HG03280 (cell line): Measurements from ENCODE around the gene PDE4B.
A peak's percentile ranks its signal among the peaks of the same experiment; 100 is the strongest.
"Not testable (repeated sequence)": the region's sequence is repeated elsewhere in the genome, so short reads cannot be mapped to it uniquely, and the experiment has no call there.

ENCODE experiments used
- ATAC-seq: cut with Tn5 transposase; IDR thresholded peaks from one replicate; pipeline ENCODE4 v1.9.1; 2021; ENCODE audit warnings: mild to moderate bottlenecking, moderate library complexity; ENCODE audit not compliant: unreplicated experiment

The PDE4B gene

DNA sequence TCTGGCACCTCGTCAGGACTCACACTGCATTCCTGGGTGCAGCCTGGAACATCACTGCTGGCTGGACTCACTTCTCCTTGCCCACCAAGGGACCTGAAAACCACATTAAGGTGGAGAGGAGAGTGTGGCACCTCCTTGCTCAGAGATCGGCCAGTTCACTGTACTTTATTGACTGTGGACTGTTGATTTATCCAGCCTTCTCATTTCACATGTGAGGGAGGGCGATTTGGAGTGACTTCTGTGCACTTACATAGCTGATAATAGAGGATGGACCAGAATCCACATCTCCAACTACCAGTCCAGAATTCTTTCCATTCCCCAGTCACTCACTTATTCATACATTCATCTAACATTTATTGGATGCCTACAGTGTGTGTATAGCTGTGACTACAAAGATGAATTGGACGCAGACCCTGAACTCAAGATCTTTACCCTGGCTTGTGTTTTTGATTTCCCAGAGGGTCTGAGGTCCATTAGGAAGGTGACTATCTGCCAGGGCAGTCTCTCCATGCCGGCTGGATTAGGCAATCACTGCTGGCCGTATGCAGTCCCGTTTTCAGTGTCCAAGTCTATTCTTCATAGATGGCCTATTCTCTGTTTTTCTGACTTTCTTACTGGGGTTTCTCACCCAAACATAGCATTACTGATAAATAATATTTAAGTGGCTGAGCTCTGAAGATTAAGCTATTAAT is 507.7 kb downstream of the PDE4B start:
- no peak for ATAC-seq

DNA sequence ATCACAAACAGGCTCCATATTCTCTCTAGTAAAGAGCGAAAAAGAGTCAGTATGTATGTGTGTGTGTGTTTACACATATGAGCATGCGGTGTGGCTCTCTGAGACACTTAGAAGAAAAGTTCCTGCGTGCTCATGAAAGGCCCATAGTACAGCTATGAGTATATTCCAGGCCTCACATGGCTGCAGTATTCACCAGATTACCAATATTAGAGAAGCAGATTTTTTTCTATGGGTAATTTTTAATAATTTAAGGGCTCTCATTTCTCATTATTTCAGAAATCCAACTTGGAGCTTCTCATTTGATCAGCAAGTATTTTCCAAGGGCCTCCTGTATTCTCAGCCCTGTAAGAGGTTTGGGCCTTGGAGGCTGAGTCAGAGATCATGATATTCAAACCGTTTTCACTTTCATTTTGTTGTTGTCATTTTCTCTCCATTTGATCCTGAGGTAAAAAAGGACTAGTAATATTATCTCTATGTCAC is 508.3 kb downstream of the PDE4B start:
- ATAC-seq: peak; percentile 94

DNA sequence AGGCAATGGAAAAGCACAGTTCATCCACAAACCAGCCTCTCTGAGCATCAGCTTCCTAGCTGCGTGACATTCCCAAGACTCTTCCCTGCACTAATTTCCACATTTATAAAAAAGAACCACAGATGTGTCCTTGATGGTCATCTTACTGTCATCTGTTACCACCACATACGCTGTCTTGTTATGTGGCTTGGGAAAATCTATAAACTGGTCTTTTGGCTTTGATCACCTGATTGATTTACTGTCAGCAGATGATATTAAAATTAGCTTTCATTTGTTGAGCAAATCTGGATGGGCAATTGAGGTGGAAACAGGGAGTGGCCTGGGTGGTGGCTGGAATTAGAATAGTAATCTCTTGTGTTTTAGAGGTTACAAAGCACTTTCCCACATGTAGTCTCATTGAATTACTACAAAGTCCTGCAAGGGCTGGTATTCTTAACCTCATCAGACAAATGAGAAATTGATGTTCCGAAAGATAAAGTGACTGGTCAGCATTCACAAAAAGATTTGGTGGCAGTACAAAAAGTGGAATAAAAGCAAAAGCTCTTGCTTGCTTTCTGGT is 509.6 kb downstream of the PDE4B start:
- ATAC-seq: no peak

DNA sequence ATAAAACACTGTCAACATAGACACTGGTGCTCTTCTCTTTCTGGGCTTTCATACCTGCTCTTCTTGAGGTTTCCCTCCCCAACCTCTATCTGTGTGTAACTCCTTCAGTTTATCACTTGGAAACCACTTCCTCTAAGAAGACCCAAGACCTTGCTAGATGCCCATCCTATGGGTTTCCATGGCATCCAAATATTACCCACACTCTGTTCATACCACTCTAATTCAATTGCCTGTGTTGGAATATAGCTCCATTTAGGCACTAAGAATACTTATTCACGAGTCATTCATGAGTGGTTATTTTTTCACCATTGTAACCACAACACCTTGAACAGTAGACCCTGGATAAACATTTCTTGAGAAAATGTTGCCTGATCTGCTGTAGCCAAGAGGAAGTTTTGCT is 510.1 kb downstream of the PDE4B start:
- ATAC-seq: no peak

DNA sequence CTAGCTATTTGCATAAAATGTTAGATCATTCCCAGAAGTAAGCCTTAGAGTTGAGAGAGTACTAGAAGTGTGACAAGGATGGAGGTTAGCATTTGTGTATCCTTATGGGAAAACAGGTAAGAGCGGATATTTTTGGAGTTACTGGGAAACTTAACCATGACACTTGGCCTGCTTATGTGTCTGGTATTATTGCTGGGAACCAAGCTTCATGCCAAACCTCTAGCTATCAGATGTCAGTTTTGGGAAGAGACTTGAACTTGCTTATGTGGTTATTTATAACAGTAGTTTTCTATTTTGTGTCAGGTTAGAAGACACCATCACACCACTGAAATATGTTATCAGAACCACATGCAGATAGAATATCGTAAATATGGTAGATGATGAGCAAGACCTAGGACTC is 511.0 kb downstream of the PDE4B start:
- no peak for ATAC-seq

DNA sequence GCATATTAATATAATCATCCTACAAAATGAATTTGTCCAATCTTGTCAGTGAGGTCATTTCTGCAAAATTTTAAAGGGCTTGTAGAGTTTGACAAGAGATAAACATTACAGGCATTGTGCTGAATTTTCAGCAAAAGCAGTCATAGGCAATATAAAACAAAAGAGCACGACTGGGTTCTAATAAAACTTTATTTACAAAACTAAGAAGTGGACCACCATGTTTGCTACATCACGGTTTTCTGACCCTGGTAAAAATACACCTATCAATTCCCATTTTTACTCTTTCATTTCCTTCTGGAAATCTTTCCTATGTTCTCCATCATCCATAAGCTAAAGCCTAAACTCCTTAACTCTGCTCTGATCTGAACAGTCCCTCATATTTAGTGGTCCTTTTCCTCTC is 511.4 kb downstream of the PDE4B start:
- no peak for ATAC-seq

DNA sequence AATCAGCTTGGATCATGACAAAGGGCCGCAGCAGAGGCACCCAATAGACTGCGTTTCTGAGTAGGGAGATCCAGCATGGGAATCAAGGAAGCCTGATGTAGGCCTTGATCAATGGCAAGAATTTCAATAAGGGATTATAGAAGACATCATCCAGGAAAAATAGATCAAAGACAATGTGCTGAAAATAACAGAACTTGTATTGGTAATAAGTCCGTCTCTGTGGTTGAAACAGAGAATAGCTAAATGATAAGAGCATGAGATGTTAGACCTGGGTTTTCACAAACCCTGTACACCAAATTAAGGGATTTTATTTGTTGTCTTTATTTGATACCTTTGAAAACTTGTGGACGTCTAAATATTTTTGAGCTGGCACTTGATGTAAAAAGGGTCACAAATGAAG is 513.2 kb downstream of the PDE4B start:
- no peak for ATAC-seq

DNA sequence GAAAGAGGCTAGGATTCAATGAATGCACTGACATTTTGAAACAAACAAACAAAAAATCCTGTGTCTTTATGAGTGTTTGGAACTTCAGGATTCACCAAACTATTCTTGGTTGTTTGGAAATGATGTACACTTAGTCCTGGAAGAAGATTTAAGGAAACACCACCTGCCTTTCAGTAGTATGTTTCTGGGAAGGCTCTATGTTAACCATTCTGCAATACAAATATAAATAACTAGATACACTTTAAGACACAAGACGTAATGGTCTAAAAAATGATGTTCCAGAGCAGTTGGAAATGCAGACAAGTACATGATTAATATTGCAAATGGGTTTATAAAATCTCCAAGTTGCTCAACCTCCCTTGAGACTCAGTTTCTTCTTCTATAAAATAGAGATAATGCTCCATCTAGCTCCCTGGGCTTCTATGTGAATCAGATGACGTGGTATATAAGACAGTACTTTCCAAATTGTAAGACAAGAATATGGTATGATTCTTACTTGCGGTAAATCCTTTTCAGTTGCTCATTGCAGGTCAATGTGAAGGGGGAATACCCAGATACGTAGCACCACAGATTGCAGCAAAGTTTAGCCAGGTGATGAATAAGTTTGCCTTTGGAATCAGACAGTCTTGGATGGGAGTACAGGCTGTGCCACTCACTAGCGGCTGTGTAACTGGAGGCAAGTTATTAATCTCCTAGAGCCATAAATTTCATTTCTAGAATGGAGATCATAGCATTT is 516.5 kb downstream of the PDE4B start:
- no peak for ATAC-seq

GRCh38 chr1:66311092-66311491 is 518.4 kb downstream of the PDE4B start:
- ATAC-seq: no peak

DNA sequence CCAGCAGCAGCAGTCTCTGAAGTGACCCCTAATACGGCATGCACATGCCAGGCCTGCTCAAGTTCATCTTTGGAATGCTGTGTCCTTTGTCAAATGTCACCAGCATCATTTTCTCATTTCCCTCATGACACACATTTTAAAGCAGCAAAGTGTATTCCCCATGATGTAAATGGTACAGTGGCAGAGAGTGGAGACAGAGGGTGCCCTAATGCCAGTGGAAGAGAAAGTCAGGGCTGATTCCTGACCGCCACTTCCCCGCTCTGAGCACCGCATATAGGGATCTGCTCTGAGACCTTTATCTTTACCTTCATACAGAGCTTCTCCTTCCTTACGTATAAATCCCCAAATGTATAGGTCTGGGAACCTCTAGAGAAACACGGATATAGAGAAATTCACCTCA is 518.9 kb downstream of the PDE4B start:
- ATAC-seq: no peak

GRCh38 chr1:66312271-66312990 is 519.7 kb downstream of the PDE4B start:
- no peak for ATAC-seq

GRCh38 chr1:66313429-66313828 is 520.7 kb downstream of the PDE4B start:
- no peak for ATAC-seq

DNA sequence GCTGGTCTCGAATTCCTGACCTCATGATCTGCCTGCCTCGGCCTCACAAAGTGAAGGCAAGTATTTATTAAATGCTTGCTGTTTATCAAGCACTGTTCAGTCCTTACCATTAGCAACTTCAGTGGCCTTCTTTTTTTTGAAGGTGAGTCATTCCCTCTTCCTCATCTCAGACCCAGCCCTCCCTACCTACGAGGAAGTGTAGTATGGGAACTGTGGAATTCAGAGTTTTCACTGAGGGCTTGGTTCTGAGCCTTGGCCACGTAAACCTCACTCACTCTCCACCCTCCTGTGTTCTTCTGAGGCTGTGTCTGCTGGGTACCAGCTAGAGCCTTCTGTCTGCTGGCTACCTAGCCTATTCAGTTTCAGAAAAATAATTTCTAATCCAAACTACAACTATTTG is 523.0 kb downstream of the PDE4B start:
- ATAC-seq: no peak

GRCh38 chr1:66316464-66317247 is 524.0 kb downstream of the PDE4B start:
- ATAC-seq: no peak

DNA sequence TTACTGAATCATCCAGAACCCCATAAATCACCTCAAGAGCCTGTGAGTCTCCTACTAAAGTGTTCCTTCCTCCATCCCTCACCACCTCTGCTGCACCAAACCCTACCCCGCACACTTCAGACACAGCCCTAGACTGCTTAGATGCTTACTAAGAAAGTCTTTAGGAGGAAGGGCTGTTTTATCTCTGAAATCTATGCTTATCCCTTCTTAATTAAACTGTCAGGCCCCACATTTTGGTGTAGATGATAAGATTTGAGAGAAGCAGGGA is 524.5 kb downstream of the PDE4B start:
- no peak for ATAC-seq

DNA sequence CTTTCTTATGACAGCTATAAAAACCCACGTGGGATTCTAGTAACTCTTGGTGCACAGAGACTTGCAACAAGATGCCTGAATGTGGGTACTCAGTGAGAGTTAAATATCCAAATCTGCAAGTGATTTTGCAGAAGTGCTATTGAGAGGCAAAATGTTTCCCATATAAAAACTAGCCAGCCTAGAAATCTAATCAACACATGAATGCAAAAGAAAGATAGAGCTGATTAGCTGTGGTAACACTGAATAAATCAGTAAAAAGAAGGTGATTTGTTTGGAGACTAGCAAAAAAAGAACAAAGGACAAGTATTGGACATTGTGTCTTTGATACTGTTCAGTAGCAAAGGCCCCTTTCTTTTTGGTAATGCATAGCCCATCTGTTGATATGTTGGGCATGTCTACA is 527.5 kb downstream of the PDE4B start:
- ATAC-seq: no peak

DNA sequence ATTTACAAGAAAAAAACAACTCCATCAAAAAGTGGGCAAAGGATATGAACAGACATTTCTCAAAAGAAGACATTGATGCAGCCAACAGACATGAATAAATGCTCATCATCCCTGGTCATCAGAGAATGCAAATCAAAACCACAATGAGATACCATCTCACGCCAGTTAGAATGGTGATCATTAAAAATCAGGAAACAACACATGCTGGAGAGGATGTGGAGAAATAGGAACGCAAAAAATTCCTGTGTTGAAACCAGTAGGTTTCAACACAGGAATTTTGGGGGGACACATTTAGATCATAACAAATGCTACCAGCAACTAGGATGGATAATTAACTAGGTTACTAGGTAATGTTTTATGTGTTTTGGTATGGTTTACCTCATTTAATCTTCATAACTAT is 529.8 kb downstream of the PDE4B start:
- not testable (repeated sequence) for ATAC-seq

DNA sequence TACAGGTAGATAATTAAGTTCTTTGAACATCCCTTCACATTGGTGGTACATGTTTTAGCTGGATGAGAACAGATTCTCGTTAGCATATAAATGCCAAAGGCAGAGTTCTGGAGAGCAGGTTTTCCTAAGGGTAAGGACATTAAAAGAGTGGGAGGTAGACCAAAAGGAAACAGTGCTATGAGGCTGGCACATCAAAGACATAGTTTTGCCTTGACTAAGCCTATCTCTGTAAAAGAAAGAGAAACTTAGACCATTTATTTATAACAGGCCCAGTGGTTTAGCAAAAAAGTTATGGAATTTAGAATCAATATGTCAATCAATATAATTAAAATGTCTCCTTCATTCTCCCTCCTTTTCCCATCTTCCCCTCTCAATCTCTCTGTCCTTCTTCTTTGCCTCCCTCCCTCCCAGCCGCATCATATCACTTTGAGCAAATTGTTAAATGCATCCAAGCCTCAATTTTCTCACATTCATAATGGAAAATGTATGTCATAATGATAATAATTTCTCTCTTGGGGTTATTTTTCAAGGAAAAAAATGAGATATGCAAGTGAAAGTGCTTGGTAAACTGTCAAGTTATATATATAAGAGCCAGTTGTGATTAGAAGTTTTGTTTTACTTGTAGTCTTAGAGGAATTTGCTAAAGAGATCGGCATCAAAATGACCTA is 531.4 kb downstream of the PDE4B start:
- ATAC-seq: no peak

- no peak for ATAC-seq
These were observed 533.1 kb downstream of the PDE4B start for GRCh38 chr1:66325594-66326380.

- ATAC-seq: no peak
These were observed 534.2 kb downstream of the PDE4B start for GRCh38 chr1:66326867-66327266.
